ENCODE data around the gene PATL1.

GRCh38 chr11:59660621-59661020, 8.2 kb downstream of the PATL1 start:
- no peak for TF ChIP-seq POLR2AphosphoS5 (IDR thresholded peaks at IDR 0.05; ENCODE audit: low read depth, low read length)
- no peak for TF ChIP-seq POU2F2 (IDR thresholded peaks at IDR 0.05; ENCODE audit: low read depth, low read length)
- TF ChIP-seq TAF1 (IDR thresholded peaks at IDR 0.05; ENCODE audit: low read depth, low read length): no peak
- TF ChIP-seq POLR2A (IDR thresholded peaks at IDR 0.05; ENCODE audit: low read depth, low read length): no peak
